Fibroblast of the aortic adventitia (primary cell): Measurements from ENCODE around the gene TRIM24. TPM values are rescaled to one million over a fixed set of nuclear protein-coding genes. Genes with fewer than 3 reads are reported as not detected.
A peak's percentile ranks its signal among the peaks of the same experiment; 100 is the strongest.
"Not testable (repeated sequence)": the region's sequence is repeated elsewhere in the genome, so short reads cannot be mapped to it uniquely, and the experiment has no call there.

Source experiments
- DNase-seq: peaks from one replicate; pipeline ENCODE4 v3.0.0-alpha.2; 2010; ENCODE audit warnings: low read depth
- H3K4me3 ChIP-seq: 2 replicates; pipeline ENCODE4 v1.5.1; 2011; ENCODE audit warnings: low read depth, mild to moderate bottlenecking, control low read depth, low read length, moderate library complexity
- CTCF ChIP-seq: IDR thresholded peaks from 2 replicates; pipeline ENCODE4 v1.5.1; 2011; ENCODE audit warnings: mild to moderate bottlenecking, low read length, control low read depth, inconsistent platforms; ENCODE audit not compliant: insufficient read depth
- total RNA-seq: library from RNA; depleted of rRNA; stranded (reverse); fragments of >200 nt; gene quantifications from 2 replicates; pipeline ENCODE4 v1.2.3, GENCODE V29; 2012; ENCODE audit warnings: low replicate concordance

TRIM24 gene
- total RNA-seq, 1 donor = 12.6 TPM

- DNase-seq = no peak
- TF ChIP-seq CTCF = no peak
- H3K4me3 ChIP-seq = no peak overlapping the region
These were observed 59.2 kb downstream of the TRIM24 start for GRCh38 chr7:138519061-138519798.

- H3K4me3 ChIP-seq = no peak overlapping the region
- no peak for DNase-seq
- no peak for TF ChIP-seq CTCF
These were observed 60.7 kb downstream of the TRIM24 start for GRCh38 chr7:138520742-138521141.

- H3K4me3 ChIP-seq = no peak overlapping the region
- TF ChIP-seq CTCF = no peak
- no peak for DNase-seq
These were observed 61.9 kb downstream of the TRIM24 start for GRCh38 chr7:138521837-138522461.

GRCh38 chr7:138524259-138524658 lies 64.2 kb downstream of the TRIM24 start:
- no peak for TF ChIP-seq CTCF
- no peak for DNase-seq
- no peak overlapping the region for H3K4me3 ChIP-seq

GRCh38 chr7:138525757-138526156 lies 65.7 kb downstream of the TRIM24 start:
- no peak for TF ChIP-seq CTCF
- DNase-seq = no peak
- no peak overlapping the region for H3K4me3 ChIP-seq

GRCh38 chr7:138527746-138528223 lies 67.7 kb downstream of the TRIM24 start:
- H3K4me3 ChIP-seq = no peak overlapping the region
- peak; percentile 19 for DNase-seq
- no peak for TF ChIP-seq CTCF

- H3K4me3 ChIP-seq, DNase-seq: not testable (repeated sequence)
These were observed 76.8 kb downstream of the TRIM24 start for GRCh38 chr7:138536833-138537232.
